Prostate gland (tissue), 2 donors: ENCODE data around the gene E2F6. TPM values are rescaled to one million over a fixed set of nuclear protein-coding genes. Genes with fewer than 3 reads are reported as not detected.

Experiments
- DNase-seq: peaks from one replicate; pipeline ENCODE4 v3.0.0-alpha.2; 2019; ENCODE audit warnings: low spot score
- H3K27ac ChIP-seq, 2 donors: fragments of 200-600 bp; sonication (generic); 2 replicates each; pipeline ENCODE4 v1.5.1; 2017 to 2019
- H3K27me3 ChIP-seq: fragments of 200-600 bp; sonication (generic); replicated peaks from 2 replicates; pipeline ENCODE4 v1.5.1; 2019; ENCODE audit not compliant: insufficient read depth
- H3K36me3 ChIP-seq, 2 donors: fragments of 200-600 bp; sonication (generic); 1 replicate in 1 of 2; 2 replicates in 1 of 2; pipeline versions ENCODE4 v1.5.1 to v1.8.1; 2017 to 2019
- H3K4me1 ChIP-seq: fragments of 200-600 bp; sonication (generic); replicated peaks from 2 replicates; pipeline ENCODE4 v1.5.1; 2019
- H3K4me3 ChIP-seq, 2 donors: fragments of 200-600 bp; sonication (generic); 2 replicates each; pipeline ENCODE4 v1.5.1; 2017 to 2019
- H3K9me3 ChIP-seq: fragments of 200-600 bp; sonication (generic); 2 replicates; pipeline ENCODE4 v1.5.1; 2017
- POLR2A ChIP-seq: fragments of 450-650 bp; IDR thresholded peaks from one replicate; pipeline ENCODE4 v1.6.1; 2016; ENCODE audit warnings: antibody characterized with exemption, mild to moderate bottlenecking
- POLR2AphosphoS5 ChIP-seq: sonication (generic); formaldehyde crosslinking; IDR thresholded peaks from one replicate; pipeline ENCODE4 v1.6.1; 2017; ENCODE audit warnings: antibody characterized with exemption
- WGBS: methylation state at CpG from one replicate; pipeline ENCODE4 v1.1.5; 2018; 5-methylcytosine and 5-hydroxymethylcytosine counted together
- intact Hi-C: fragments of 100-400 bp; cut with DNase I; formaldehyde crosslinking; loops from one replicate; pipeline ENCODE4 v1.14.2; 2022
- total RNA-seq, 2 donors: library from RNA; depleted of rRNA; stranded (reverse); fragments of >200 nt; gene quantifications; one replicate each; pipeline ENCODE4 v1.1.0, GENCODE V29; 2016
- TF ChIP-seq, protein P1 (sequence below), 4 experiments: fragments of 200-600 bp in 2 of 4; fragments of 450-650 bp in 2 of 4; sonication (generic) in 2 of 4; IDR thresholded peaks; 1 replicate in 3 of 4; 2 replicates in 1 of 4; pipeline ENCODE4 v1.5.1; 2016 to 2019; ENCODE audit warnings: antibody characterized with exemption in 4 of 4, mild to moderate bottlenecking in 2 of 4, moderate library complexity in 2 of 4

The E2F6 gene
- total RNA-seq, 2 donors from 2014 or later = 14.2 to 25.2 TPM

DNA sequence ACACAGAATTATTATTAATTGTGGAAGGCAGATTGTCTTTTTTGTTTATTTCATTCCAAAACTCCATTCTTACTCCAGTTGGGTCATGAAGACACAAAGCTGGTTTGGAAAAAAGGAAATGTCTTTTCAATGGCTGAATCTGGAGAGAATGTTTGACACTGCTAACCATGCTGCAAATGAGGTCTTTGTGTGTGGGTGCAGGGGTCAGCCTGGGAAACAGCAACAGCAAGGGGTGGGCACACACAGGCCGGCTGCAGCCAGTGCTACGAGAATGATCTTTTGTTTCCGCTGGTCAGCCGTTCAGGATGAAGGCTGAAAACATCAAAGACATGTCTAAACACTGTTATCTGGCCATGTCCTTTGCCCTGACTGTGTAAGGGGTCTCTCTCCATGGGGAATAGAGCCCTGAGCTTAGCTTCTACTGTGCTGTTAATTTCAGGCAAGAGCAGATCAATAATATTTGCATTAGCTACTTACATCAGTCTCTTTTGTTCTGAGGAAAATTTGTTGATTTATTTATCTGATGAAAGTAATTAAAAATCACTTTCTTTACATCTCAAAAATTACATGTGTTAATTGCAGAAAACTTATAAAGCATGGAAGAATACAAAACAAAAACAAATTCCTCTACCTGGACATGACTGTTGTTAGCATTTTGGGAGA is 33.3 kb upstream of the E2F6 start:
- Histone ChIP-seq H3K27me3 (no peaks in the 10 kb centered on the region), H3K36me3 (no peaks in the 10 kb centered on the region), H3K4me1 (no peaks in the 10 kb centered on the region), H3K4me3 (no peak overlapping the region), H3K27ac (peak overlapping the region in 1 of 2 donors; percentile 27), H3K9me3 (no peaks in the 10 kb centered on the region)
- TF ChIP-seq, protein P1, sequence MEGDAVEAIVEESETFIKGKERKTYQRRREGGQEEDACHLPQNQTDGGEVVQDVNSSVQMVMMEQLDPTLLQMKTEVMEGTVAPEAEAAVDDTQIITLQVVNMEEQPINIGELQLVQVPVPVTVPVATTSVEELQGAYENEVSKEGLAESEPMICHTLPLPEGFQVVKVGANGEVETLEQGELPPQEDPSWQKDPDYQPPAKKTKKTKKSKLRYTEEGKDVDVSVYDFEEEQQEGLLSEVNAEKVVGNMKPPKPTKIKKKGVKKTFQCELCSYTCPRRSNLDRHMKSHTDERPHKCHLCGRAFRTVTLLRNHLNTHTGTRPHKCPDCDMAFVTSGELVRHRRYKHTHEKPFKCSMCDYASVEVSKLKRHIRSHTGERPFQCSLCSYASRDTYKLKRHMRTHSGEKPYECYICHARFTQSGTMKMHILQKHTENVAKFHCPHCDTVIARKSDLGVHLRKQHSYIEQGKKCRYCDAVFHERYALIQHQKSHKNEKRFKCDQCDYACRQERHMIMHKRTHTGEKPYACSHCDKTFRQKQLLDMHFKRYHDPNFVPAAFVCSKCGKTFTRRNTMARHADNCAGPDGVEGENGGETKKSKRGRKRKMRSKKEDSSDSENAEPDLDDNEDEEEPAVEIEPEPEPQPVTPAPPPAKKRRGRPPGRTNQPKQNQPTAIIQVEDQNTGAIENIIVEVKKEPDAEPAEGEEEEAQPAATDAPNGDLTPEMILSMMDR (IDR thresholded peaks at IDR 0.05) = no peak
- TF ChIP-seq POLR2A (no peak), POLR2AphosphoS5 (no peak)
- intact Hi-C loops = no loop called here
- DNase-seq = no peak
- WGBS = 63% methylated on average over 4 of the region's 4 CpGs

DNA sequence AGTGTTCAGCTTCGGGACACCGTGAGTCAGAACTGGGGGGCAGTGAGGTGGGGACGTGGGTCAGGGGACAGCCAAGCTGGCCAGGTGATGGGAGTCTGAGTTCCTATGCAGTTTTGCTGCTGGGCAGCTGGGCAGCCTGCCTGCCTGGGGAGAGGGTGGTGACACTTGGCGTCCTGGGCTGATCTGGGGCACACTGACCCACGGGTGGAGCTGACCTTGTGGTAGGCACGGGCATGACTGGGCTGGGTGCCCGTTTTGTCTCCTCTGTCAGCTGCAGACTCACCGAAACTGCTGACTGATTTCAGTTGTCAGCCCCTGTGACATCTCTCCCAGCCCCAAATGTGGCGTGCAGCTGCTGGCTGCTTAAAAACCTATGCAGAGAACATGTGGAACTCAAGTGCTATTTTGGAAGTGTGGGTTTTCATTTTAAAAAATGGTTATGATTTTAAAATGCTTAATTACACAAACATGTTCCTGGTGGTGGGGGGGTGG is 32.6 kb upstream of the E2F6 start:
- WGBS = 42% methylated on average over 9 of the region's 9 CpGs
- Histone ChIP-seq H3K4me1 (no peaks in the 10 kb centered on the region), H3K4me3 (no peak overlapping the region), H3K27ac (peak overlapping the region in 1 of 2 donors; percentile 27), H3K9me3 (no peaks in the 10 kb centered on the region), H3K27me3 (no peaks in the 10 kb centered on the region), H3K36me3 (no peaks in the 10 kb centered on the region)
- DNase-seq = no peak
- intact Hi-C loops = no loop called here
- TF ChIP-seq POLR2A (no peak), POLR2AphosphoS5 (no peak)
- TF ChIP-seq, protein P1 (IDR thresholded peaks at IDR 0.05) = no peak

DNA sequence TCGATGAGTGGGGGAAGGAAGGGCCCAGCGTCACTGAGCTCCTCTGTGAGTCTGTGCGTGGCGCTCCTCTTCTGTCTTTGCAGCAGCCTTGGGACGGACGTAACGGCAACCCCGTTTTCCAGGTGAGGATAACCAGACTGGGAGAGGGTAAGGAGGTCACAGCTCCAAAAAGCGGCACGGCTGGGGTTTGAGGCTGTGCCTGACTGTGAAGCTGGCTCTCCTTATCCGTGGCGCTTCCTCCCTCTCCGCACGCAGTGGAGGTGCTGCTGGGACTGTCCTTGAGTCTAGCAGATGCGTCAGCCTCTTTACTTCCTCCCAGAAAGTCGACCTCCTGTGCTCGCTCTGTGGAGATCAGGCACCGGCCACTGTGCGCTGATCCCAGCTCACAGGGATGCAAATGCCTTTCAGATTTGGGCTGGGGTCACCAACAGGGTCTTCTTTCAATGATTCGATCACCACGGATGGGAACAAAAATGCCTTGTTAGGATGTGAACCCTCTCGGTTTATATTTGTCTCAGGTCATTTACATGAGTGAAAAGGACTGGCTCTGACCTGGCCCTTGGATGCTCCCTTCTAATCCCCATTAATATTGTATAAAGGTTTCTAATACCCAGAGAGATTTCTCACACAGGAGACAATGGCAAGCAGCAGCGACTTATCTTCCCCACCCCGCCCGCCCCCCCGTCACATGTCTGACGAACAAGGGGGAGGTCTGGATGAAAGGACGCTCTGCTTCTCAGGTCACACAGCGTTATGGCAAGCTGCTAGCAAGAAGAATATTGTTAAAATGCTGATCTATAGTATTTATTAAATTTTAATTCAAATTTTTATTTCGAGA is 30.1 kb upstream of the E2F6 start:
- H3K27ac ChIP-seq = no peak overlapping the region
- no peaks in the 10 kb centered on the region for H3K9me3 ChIP-seq
- no peak overlapping the region for H3K4me3 ChIP-seq
- WGBS = 80% methylated on average over 30 of the region's 30 CpGs
- no peaks in the 10 kb centered on the region for H3K36me3 ChIP-seq
- TF ChIP-seq POLR2AphosphoS5 (no peak), POLR2A (no peak)
- TF ChIP-seq, protein P1 (IDR thresholded peaks at IDR 0.05) = no peak
- no peaks in the 10 kb centered on the region for H3K4me1 ChIP-seq
- no peak for DNase-seq
- intact Hi-C loops = no loop called here
- no peaks in the 10 kb centered on the region for H3K27me3 ChIP-seq

DNA sequence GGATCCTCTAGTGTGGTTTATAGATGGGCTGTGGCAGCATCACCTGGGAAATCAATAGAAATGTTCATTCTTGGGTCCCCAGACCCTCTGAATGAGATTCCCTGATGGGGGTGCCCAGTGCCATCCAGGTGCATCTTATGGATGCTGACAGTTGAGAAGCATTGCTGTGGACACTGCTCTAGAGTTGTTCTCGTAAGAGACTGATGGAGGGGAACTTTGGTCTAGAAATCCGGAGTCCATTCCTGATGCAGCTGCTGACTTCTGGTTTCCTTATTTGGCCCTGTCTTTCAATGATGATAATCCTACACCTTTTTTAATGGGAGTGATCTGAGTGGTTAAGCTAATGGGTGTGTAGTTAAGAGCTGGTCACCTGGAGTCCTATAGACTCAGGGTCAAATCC is 28.3 kb upstream of the E2F6 start:
- Histone ChIP-seq H3K36me3 (no peaks in the 10 kb centered on the region), H3K4me1 (no peaks in the 10 kb centered on the region), H3K4me3 (no peak overlapping the region), H3K27ac (no peak overlapping the region), H3K27me3 (no peaks in the 10 kb centered on the region), H3K9me3 (no peaks in the 10 kb centered on the region)
- TF ChIP-seq POLR2AphosphoS5 (no peak), POLR2A (no peak)
- TF ChIP-seq, protein P1 (IDR thresholded peaks at IDR 0.05) = no peak
- intact Hi-C loops = no loop called here
- 97% methylated on average over 2 of the region's 2 CpGs for WGBS
- DNase-seq = no peak
